ENCODE data around the gene SLC4A7. TPM values are rescaled to one million over a fixed set of nuclear protein-coding genes. Genes with fewer than 3 reads are reported as not detected.
A peak's percentile ranks its signal among the peaks of the same experiment; 100 is the strongest.

The SLC4A7 gene
- total RNA-seq, 1 experiment from 2014 or later, result 56.9 TPM

GRCh38 chr3:27368831-27369607 is 115.2 kb downstream of the SLC4A7 start, which contains the start of gene NEK10:
NEK10 (minus strand) TSS chr3:27369383; CDS start chr3:27352882, 16,501 bp downstream.
- peak; percentile 86 for DNase-seq (ENCODE audit: extremely low read depth, low read depth)

GRCh38 chr3:27366062-27366591 is 118.1 kb downstream of the SLC4A7 start:
- no peak for DNase-seq (ENCODE audit: extremely low read depth, low read depth)

- peak; percentile 88 for DNase-seq (ENCODE audit: extremely low read depth, low read depth)
Measured at GRCh38 chr3:27360113-27361078, 123.8 kb downstream of the SLC4A7 start.

- DNase-seq (ENCODE audit: extremely low read depth, low read depth), result no peak
Measured at GRCh38 chr3:27358372-27358771, 125.8 kb downstream of the SLC4A7 start.

- DNase-seq (ENCODE audit: extremely low read depth, low read depth), result peak; percentile 55
Measured at GRCh38 chr3:27357665-27358258, 126.4 kb downstream of the SLC4A7 start.

- no peak for DNase-seq (ENCODE audit: extremely low read depth, low read depth)
Measured at GRCh38 chr3:27356976-27357375, 127.2 kb downstream of the SLC4A7 start.

GRCh38 chr3:27354588-27355203 is 129.5 kb downstream of the SLC4A7 start:
- no peak for DNase-seq (ENCODE audit: extremely low read depth, low read depth)

GRCh38 chr3:27354161-27354560 is 130.0 kb downstream of the SLC4A7 start:
- no peak for DNase-seq (ENCODE audit: extremely low read depth, low read depth)

- DNase-seq (ENCODE audit: extremely low read depth, low read depth), result no peak
Measured at GRCh38 chr3:27353221-27353620, 131.0 kb downstream of the SLC4A7 start.

GRCh38 chr3:27352047-27352446 is 132.1 kb downstream of the SLC4A7 start:
- DNase-seq (ENCODE audit: extremely low read depth, low read depth), result no peak

GRCh38 chr3:27349832-27350231 is 134.4 kb downstream of the SLC4A7 start:
- no peak for DNase-seq (ENCODE audit: extremely low read depth, low read depth)

GRCh38 chr3:27345959-27346865 is 138.0 kb downstream of the SLC4A7 start:
- DNase-seq (ENCODE audit: extremely low read depth, low read depth), result no peak

- no peak for DNase-seq (ENCODE audit: extremely low read depth, low read depth)
Measured at GRCh38 chr3:27345493-27345892, 138.7 kb downstream of the SLC4A7 start.

GRCh38 chr3:27345045-27345444 is 139.1 kb downstream of the SLC4A7 start:
- no peak for DNase-seq (ENCODE audit: extremely low read depth, low read depth)

- no peak for DNase-seq (ENCODE audit: extremely low read depth, low read depth)
Measured at GRCh38 chr3:27344192-27344591, 140.0 kb downstream of the SLC4A7 start.

GRCh38 chr3:27342267-27342666 is 141.9 kb downstream of the SLC4A7 start:
- DNase-seq (ENCODE audit: extremely low read depth, low read depth), result no peak

GRCh38 chr3:27340534-27340933 is 143.7 kb downstream of the SLC4A7 start:
- no peak for DNase-seq (ENCODE audit: extremely low read depth, low read depth)

- DNase-seq (ENCODE audit: extremely low read depth, low read depth), result no peak
Measured at GRCh38 chr3:27335571-27335970, 148.6 kb downstream of the SLC4A7 start.

- DNase-seq (ENCODE audit: extremely low read depth, low read depth), result no peak
Measured at GRCh38 chr3:27333843-27334242, 150.3 kb downstream of the SLC4A7 start.

Data from NCI-H460 (cell line).